SK-N-DZ (cell line): ENCODE data around the gene UCP2.
"Not testable (repeated sequence)": the region's sequence is repeated elsewhere in the genome, so short reads cannot be mapped to it uniquely, and the experiment has no call there.

Source experiments
- DNase-seq: peaks from one replicate; pipeline ENCODE4 v3.0.0-alpha.2; 2015; ENCODE audit warnings: low spot score

The UCP2 gene

DNA sequence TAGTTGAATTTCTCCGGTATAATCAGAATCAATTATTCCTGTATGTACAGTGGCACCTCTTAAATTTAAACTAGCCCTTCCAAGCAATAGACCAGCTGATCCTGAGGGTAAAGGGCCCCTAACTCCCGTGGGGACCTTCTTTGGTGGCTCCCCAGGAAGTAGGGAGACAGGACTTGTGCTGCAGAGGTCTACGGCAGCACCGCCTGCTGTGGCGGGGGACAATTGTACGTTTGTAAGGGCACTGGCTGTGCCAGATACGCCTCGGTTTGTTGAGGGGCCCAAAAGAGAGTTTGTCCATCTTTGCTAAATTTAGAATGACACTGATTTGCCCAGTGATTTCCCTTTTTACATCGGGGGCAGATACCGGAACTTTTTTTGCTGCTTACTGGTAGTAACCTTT is 37.7 kb downstream of the UCP2 start:
- no peak for DNase-seq

DNA sequence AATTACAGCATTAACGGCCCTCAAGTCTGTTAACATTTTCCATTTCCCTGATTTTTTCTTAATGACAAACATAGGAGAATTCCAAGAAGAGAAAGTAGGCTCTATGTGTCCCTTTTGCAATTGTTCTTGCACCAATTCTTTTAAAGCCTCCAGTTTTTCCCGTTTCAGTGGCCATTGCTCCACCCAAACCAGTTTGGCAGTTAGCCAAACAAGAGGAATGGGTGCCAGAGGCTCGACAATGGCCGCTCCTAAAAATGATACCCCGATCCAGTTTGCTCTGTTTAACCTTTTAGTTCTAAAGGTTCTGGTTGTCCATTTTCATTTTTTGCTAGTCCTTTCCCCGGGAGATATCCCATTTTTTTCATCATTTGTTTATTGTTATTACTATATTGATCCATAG is 38.6 kb downstream of the UCP2 start:
- no peak for DNase-seq

DNA sequence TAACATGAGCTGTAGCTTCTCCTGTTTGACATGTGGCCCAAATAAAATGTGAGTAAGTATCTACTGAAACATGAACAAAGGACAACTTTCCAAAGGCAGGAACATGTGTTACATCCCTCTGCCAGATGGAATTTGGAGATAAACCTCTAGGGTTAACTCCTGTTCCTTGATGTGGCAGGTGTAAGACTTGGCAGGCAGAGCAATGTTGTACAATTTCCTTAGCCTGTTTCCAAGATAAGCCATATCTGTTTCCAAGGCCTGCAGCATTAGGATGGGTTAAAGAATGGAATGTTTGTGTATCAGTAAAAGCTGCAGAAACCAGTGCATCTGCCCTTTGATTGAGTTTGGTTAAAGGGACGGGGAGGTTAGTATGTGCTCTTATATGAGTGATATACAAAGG is 40.6 kb downstream of the UCP2 start:
- DNase-seq = peak; percentile 74

DNA sequence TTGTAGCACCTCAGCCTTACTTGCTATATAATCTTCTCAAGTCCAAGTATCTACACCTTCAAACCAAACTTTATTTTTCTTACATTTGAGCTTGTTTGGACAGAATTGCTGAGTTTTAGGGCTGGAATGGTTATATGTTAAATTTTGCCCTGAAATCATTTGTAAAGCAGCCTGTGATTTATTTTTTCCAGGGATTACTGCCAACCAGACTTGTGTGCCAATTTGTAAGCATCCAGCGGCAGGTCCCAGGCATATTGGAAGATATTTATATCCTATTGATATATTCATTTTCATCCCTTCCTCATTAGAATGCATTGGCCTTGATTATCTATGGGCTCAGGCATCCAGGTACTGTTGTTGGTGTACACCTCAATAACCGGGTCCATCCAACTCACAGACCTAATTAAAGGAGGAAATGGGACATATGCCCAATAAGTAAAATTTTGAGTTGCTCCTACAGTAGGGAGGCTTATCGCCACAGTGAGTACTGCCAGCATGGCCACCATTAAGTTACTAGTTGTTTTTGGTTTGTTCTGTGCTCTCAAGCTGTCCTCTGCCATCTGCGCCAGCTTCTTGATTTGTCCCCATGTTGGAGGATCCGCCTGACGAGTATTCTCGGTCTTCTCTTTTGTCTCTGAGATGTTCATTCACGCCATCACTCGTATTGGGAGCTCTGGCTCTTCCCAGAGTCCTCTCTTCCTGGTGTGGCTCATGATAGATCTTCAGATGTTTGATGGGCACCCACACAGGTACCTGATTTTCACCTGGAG is 41.7 kb downstream of the UCP2 start:
- DNase-seq = no peak

DNA sequence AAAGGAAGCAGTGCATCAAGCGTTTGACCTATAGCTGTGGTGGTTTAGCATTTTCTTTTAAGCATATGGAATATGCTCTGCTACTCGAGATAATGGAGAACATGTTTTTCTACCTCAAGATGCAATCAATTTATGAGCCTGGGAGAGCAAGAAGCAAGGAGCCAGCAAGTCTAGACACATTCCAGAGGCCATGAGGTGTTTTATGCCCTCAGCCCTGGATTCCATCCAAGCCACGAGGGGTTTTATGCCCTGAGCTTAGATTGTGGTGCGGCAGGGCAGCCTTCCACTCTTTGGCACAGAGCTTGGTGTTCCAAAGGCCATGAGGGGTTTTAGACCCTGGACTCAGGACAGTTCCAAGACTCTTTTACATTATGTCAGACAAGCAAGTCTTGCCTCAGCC is 43.5 kb downstream of the UCP2 start:
- DNase-seq = no peak

DNA sequence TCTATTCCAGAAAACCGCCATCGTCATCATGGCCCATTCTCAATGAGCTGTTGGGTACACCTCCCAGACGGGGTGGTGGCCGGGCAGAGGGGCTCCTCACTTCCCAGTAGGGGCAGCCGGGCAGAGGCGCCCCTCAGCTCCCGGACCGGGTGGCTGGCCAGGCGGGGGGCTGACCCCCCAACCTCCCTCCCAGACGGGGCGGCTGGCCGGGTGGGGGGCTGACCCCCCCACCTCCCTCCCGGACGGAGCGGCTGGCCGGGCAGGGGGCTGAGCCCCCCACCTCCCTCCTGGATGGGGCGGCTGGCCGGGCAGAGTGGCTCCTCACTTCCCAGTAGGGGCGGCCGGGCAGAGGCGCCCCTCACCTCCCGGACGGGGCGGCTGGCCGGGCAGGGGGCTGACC is 46.6 kb downstream of the UCP2 start:
- DNase-seq = not testable (repeated sequence)

DNA sequence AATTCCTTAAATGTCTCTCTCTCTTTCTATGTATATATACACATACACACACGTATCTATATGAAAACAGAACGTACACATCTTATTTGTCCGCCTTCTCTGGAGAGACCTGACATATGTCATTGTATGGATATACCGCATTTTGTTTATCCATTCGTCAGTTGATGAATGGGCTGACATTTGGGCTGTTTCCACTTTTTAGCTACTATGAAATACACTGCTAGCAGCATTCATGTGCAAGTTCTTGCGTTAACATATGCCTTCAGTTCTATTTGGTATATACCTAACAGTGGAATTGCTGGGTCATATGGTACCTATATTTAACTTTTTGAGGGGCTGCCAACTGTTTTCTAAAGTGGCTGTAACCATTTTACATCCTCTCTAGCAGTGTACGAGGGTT is 49.9 kb downstream of the UCP2 start:
- no peak for DNase-seq

DNA sequence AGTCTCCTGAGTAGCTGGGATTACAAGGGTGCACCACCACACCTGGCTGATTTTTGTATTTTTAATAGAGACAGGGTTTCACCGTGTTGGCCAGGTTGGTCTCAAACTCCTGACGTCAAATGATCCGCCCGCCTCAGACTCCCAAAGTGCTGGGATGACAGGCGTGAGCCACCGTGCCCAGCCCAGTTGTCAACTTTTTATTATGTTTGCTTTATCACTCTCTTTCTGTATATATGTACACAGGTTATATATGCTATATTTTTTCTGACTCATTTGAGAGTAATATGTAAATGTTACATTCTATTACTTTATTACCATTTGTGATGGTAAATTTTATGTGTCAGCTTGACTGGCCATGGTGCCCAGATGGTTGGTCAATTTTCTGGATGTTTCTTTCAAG is 50.7 kb downstream of the UCP2 start:
- DNase-seq = no peak

DNA sequence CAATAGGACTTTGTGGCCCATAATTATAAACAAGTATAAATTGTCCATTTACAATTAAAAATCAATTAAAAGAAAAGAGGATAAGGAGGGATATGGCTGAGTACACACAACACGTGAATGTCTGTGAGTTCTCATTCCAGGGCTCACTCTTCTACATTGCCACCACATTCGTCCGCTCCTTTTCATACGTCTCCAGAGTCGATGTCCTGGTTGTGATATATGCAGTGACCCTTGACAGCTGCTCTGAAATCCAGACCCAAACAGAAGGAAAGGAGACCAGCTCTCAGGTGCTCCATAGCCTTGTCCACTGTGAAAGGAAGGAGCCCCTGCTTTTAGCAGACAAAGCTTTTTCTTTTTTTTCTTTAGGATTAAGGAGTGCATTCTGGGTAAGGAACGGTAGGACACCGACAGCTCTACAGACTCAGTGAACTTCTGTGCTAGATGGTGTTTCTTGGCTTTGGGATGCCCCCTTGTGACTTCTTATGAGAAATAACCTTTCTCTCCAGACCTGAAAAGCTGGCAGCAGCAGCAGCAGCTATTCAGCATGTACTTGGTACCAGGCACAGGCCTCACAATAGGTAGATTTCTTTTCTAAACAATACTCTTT is 51.5 kb downstream of the UCP2 start:
- peak; percentile 65 for DNase-seq

DNA sequence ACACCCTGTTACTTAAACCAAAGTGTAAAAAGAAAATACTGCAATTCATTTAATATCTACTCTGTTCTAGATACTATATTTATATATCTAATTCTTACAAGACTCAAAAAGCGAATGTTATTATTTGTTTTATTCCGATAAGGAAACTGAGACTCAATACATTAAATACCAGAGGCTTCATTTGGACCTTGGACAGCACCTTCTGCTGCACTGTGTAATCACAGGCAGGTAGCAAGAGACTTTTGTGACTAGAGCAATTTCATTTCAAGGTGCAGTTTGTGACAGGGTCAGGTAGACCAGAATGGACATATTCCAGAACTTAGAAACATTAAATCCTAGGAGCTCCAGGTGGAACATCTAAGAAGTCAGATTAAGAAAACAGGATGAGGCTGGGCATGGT is 53.3 kb downstream of the UCP2 start:
- no peak for DNase-seq
